GM21825 (cell line): ENCODE results near the gene ZNHIT2.
A peak's percentile ranks its signal among the peaks of the same experiment; 100 is the strongest.

Source experiments
- ATAC-seq: cut with Tn5 transposase; IDR thresholded peaks from one replicate; pipeline ENCODE4 v1.9.1; 2021; ENCODE audit warnings: mild to moderate bottlenecking, moderate library complexity; ENCODE audit not compliant: unreplicated experiment

ZNHIT2 gene

DNA sequence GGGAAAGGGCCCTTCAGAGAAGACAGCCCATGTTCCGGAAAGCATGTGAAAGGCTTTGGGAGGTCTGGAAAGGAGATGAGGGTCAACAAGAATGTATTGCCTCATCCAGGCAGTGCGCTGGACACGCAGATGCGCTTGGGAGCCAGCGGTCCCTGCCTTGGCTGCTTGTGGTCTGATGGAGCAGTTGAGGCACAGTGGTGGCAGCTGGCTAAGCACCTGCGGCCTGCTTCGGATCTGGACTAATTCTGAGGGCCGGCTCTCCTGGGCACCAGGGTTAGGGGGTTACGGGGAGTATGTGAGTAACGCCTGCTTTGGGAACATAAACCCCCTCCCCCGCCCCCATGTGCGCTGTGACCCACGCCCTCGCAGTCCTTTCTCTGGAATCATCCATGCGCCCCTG, 10.4 kb downstream of the ZNHIT2 start:
- no peak for ATAC-seq

DNA sequence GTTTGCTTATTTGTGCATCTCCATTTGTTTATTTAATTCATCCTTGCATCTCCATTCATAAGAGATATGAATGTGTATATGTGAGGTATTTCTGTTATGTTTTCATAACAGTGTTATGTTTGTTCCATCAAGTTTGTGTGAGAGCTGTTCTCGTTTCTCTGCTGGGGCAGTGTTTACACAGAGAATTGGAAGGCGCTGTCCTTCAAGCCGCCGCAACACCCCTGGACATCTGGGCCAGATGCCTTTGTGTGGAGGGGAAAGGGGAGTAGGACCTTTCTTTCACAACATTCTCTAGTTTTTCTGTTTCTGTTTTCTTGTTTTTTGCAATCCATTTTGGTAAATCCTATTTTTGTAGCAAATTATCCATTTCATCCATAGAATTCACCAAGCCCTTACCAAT, 12.9 kb downstream of the ZNHIT2 start:
- ATAC-seq = no peak

GRCh38 chr11:65103476-65103875, 14.0 kb downstream of the ZNHIT2 start:
- ATAC-seq = no peak

- no peak for ATAC-seq
Observed at GRCh38 chr11:65102142-65103095, 15.1 kb downstream of the ZNHIT2 start.

DNA sequence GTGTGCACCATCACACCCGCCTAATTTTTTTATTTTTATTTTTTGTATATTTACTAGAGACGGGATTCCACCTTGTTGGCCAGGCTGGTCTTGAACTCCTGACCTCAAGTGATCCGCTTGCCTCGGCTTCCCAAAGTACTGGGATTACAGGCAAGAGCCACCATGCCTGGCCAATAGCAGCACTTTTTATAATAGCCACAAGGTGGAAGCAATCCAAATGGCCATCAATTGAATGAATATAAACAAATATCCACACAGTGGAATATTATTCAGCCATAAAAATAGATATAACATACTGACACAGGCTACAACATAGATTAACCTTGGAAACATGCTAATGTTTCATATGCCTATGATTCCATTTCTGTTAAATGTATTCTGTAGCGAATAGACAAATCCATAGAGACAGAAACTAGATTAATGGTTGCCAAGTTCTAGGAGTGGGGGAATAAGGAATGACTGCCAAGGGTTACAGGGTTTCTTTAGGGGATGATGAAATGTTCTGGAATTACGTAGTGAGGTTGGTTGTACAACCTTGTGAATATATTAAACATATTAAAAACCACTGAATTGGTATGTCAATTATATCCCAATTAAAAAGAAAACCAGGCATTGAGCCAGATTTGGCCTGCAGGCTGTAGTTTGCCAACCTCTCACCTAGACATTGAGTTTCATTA, 16.7 kb downstream of the ZNHIT2 start:
- ATAC-seq = no peak

GRCh38 chr11:65096926-65097325, 20.6 kb downstream of the ZNHIT2 start:
- ATAC-seq = no peak

- ATAC-seq = peak; percentile 77
Observed at GRCh38 chr11:65095974-65096806, 21.3 kb downstream of the ZNHIT2 start, which contains the start of gene VPS51. VPS51 (plus strand) TSS chr11:65096214; CDS start chr11:65096251, 37 bp downstream.

DNA sequence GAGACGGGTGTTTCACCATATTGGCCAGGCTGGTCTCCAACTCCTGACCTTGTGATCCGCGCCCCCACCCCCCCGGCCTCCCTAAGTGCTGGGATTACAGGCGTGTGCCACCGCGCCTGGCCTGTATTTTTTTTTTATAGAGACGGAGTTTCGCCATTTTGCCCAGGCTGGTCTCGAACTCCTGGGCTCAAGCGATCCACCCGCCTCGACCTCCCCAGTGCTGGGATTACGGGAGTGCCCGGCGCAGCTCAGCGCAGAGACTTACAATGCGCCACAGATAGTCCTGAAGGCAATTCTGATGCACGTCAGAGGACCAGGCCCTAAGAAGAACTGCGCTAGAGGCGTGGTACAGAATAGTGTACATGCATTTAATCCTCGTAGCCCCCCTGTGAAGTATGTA, 22.1 kb downstream of the ZNHIT2 start:
- no peak for ATAC-seq

GRCh38 chr11:65090628-65091027, 26.9 kb downstream of the ZNHIT2 start:
- no peak for ATAC-seq

GRCh38 chr11:65089621-65090020, 27.9 kb downstream of the ZNHIT2 start:
- no peak for ATAC-seq

GRCh38 chr11:65087827-65088226, 29.7 kb downstream of the ZNHIT2 start:
- no peak for ATAC-seq

DNA sequence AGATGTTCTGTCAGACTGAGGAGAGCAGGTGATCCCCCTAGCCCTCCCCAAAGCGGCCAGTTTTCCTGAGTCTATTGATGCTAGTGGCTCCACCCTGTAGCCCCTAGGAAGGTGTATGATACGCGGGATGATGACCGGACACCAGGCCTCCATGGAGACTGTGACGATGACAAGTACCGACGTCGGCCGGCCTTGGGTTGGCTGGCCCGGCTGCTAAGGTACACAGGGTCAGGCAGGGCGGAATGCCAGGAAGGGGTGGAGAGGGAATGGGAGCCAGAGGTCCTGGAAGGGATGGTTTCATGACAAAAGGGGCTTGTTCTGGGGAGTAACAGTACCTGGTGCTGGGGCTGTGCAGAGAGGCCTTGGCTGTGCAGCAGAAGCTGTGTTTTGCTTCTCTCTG, 30.3 kb downstream of the ZNHIT2 start:
- no peak for ATAC-seq

- no peak for ATAC-seq
Observed at GRCh38 chr11:65086809-65087208, 30.7 kb downstream of the ZNHIT2 start.

GRCh38 chr11:65085446-65085845, 32.1 kb downstream of the ZNHIT2 start:
- ATAC-seq = no peak

DNA sequence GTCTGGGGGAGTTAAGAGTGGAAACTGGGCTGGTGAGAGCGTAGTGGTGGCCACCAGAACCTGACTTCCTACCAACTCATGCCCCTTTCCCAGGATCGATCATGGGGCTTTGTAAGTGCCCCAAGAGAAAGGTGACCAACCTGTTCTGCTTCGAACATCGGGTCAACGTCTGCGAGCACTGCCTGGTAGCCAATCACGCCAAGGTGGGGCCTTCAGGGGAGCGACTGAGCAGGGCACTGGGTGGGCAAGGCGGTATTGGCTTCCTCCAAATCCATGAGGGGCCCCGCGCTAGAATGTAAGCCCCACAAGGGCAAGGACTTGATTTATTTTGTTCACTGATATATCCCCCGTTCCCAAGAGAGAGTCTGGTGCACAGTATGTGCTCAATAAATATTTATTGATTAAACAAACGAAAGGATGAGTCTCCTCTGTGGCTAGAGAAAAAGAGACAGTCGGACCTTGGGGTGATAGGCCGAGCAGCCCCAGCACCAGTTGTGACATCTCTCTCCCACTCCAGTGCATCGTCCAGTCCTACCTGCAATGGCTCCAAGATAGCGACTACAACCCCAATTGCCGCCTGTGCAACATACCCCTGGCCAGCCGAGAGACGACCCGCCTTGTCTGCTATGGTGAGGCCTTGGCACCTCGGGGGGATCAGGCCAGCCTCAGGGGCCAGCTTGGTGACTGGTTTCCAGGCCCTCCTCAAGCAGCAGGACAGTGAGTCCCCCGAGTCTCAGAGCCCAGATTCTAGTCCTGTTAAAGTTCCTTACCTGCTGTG, 32.7 kb downstream of the ZNHIT2 start:
- no peak for ATAC-seq

GRCh38 chr11:65083834-65084597, 33.5 kb downstream of the ZNHIT2 start, which contains the start of the genes CDCA5 and ZFPL1:
CDCA5 (minus strand) TSS chr11:65084040; CDS start chr11:65083978, 62 bp downstream.
ZFPL1 (plus strand) TSS chr11:65084222; CDS start chr11:65084699, 477 bp downstream.
- peak; percentile 71 for ATAC-seq

- peak; percentile 9 for ATAC-seq
Observed at GRCh38 chr11:65083134-65083833, 34.2 kb downstream of the ZNHIT2 start.

DNA sequence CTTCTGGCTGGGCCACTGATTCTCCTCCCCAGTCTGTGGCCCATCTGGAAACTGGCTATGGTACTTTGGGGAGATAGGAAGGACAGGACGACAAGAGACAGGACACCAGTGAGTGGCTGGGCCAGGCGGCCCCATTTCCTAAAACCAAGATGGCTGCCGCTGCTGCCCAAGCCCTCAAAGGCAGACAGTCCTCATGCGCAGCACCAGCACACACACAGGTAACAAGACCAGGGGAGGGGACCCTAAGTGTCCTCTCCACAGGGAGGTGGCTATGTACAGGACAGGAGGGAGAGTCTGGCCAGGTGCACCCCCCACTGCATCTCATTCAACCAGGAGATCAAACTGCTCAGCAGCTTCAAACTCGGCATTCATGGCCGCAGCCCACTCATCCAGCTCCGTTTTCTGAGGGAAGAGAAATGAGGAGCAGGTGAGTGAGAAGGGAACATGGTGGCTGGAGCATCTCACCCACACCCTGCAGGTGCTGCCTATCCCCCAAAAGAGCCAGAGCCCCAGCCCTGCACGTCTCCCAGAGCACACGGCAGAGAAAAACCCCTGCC, 38.6 kb downstream of the ZNHIT2 start:
- ATAC-seq = no peak
